ENCODE measurements around the gene C1QB. TPM values are rescaled to one million over a fixed set of nuclear protein-coding genes. Genes with fewer than 3 reads are reported as not detected.
"Not testable (repeated sequence)": the region's sequence is repeated elsewhere in the genome, so short reads cannot be mapped to it uniquely, and the experiment has no call there.

The C1QB gene
- total RNA-seq, 1 donor from 2014 or later: not detected

- no peak for DNase-seq (ENCODE audit: low spot score)
- no peak overlapping the region for H3K4me3 Mint-ChIP-seq (ENCODE audit: unreplicated experiment)
- H3K27ac Mint-ChIP-seq (ENCODE audit: unreplicated experiment): no peak overlapping the region
- H3K36me3 Mint-ChIP-seq (ENCODE audit: low read depth, unreplicated experiment): no peaks in the 10 kb centered on the region
- no peaks in the 10 kb centered on the region for H3K9me3 Mint-ChIP-seq (ENCODE audit: unreplicated experiment)
- H3K27me3 Mint-ChIP-seq (ENCODE audit: unreplicated experiment): peaks cover 1% of the 10 kb centered on the region
- no peaks in the 10 kb centered on the region for H3K4me1 Mint-ChIP-seq (ENCODE audit: unreplicated experiment)
- no peak for TF ChIP-seq CTCF (IDR thresholded peaks at IDR 0.05; ENCODE audit: unreplicated experiment)
These were observed 17.4 kb downstream of the C1QB start for GRCh38 chr1:22670352-22670975.

GRCh38 chr1:22671999-22672398 lies 19.0 kb downstream of the C1QB start:
- no peak overlapping the region for H3K4me3 Mint-ChIP-seq (ENCODE audit: unreplicated experiment)
- no peaks in the 10 kb centered on the region for H3K9me3 Mint-ChIP-seq (ENCODE audit: unreplicated experiment)
- H3K27me3 Mint-ChIP-seq (ENCODE audit: unreplicated experiment): no peaks in the 10 kb centered on the region
- TF ChIP-seq CTCF (IDR thresholded peaks at IDR 0.05; ENCODE audit: unreplicated experiment): no peak
- no peak overlapping the region for H3K27ac Mint-ChIP-seq (ENCODE audit: unreplicated experiment)
- no peak for DNase-seq (ENCODE audit: low spot score)
- H3K36me3 Mint-ChIP-seq (ENCODE audit: low read depth, unreplicated experiment): no peaks in the 10 kb centered on the region
- no peaks in the 10 kb centered on the region for H3K4me1 Mint-ChIP-seq (ENCODE audit: unreplicated experiment)

- Mint-ChIP-seq H3K4me1 (ENCODE audit: unreplicated experiment) (no peaks in the 10 kb centered on the region), H3K9me3 (ENCODE audit: unreplicated experiment) (no peaks in the 10 kb centered on the region), H3K4me3 (ENCODE audit: unreplicated experiment) (no peak overlapping the region), H3K27me3 (ENCODE audit: unreplicated experiment) (no peaks in the 10 kb centered on the region), H3K36me3 (ENCODE audit: low read depth, unreplicated experiment) (no peaks in the 10 kb centered on the region), H3K27ac (ENCODE audit: unreplicated experiment) (no peak overlapping the region)
- DNase-seq (ENCODE audit: low spot score): peak; percentile 61
- peak; percentile 72 for TF ChIP-seq CTCF (IDR thresholded peaks at IDR 0.05; ENCODE audit: unreplicated experiment)
These were observed 20.7 kb downstream of the C1QB start for GRCh38 chr1:22673486-22674409.

GRCh38 chr1:22674410-22674749 lies 21.3 kb downstream of the C1QB start:
- Mint-ChIP-seq H3K4me1 (ENCODE audit: unreplicated experiment) (no peaks in the 10 kb centered on the region), H3K9me3 (ENCODE audit: unreplicated experiment) (no peaks in the 10 kb centered on the region), H3K36me3 (ENCODE audit: low read depth, unreplicated experiment) (no peaks in the 10 kb centered on the region), H3K27ac (ENCODE audit: unreplicated experiment) (no peak overlapping the region), H3K27me3 (ENCODE audit: unreplicated experiment) (no peaks in the 10 kb centered on the region), H3K4me3 (ENCODE audit: unreplicated experiment) (no peak overlapping the region)
- TF ChIP-seq CTCF (IDR thresholded peaks at IDR 0.05; ENCODE audit: unreplicated experiment): no peak
- DNase-seq (ENCODE audit: low spot score): no peak

GRCh38 chr1:22676151-22676550 lies 23.1 kb downstream of the C1QB start:
- not testable (repeated sequence) for H3K4me3 Mint-ChIP-seq (ENCODE audit: unreplicated experiment); H3K36me3 Mint-ChIP-seq (ENCODE audit: low read depth, unreplicated experiment); H3K27me3 Mint-ChIP-seq (ENCODE audit: unreplicated experiment); H3K9me3 Mint-ChIP-seq (ENCODE audit: unreplicated experiment); DNase-seq (ENCODE audit: low spot score); H3K4me1 Mint-ChIP-seq (ENCODE audit: unreplicated experiment)
- H3K27ac Mint-ChIP-seq (ENCODE audit: unreplicated experiment): peak overlapping the region; percentile 27
